Measurements from ENCODE around the gene C10orf105. TPM values are rescaled to one million over a fixed set of nuclear protein-coding genes. Genes with fewer than 3 reads are reported as not detected.
A peak's percentile ranks its signal among the peaks of the same experiment; 100 is the strongest.

Gene C10orf105
- total RNA-seq, 1 experiment from 2014 or later: not detected

- CTCF ChIA-PET: interaction anchor here (0.8 to 1.9 kb wide), 2 partner anchors 17 to 587 kb away, joined by 3 to 4 read pairs; no protein-coding TSS in a partner anchor
- Mint-ChIP-seq H3K4me1 (ENCODE audit: low read depth, unreplicated experiment) (peaks cover 34% of the 10 kb centered on the region), H3K4me3 (ENCODE audit: low read depth, unreplicated experiment) (no peak overlapping the region), H3K9me3 (ENCODE audit: low read depth, unreplicated experiment) (no peaks in the 10 kb centered on the region), H3K36me3 (ENCODE audit: insufficient read depth, unreplicated experiment) (peaks cover 24% of the 10 kb centered on the region), H3K27ac (ENCODE audit: unreplicated experiment) (peak overlapping the region; percentile 8), H3K27me3 (ENCODE audit: unreplicated experiment) (no peaks in the 10 kb centered on the region)
- intact Hi-C loops (cut with micrococcal nuclease; ENCODE audit: unreplicated experiment): no loop called here
- BruUV-seq (replicated peaks): no TSS peak
- TF ChIP-seq, protein P1, sequence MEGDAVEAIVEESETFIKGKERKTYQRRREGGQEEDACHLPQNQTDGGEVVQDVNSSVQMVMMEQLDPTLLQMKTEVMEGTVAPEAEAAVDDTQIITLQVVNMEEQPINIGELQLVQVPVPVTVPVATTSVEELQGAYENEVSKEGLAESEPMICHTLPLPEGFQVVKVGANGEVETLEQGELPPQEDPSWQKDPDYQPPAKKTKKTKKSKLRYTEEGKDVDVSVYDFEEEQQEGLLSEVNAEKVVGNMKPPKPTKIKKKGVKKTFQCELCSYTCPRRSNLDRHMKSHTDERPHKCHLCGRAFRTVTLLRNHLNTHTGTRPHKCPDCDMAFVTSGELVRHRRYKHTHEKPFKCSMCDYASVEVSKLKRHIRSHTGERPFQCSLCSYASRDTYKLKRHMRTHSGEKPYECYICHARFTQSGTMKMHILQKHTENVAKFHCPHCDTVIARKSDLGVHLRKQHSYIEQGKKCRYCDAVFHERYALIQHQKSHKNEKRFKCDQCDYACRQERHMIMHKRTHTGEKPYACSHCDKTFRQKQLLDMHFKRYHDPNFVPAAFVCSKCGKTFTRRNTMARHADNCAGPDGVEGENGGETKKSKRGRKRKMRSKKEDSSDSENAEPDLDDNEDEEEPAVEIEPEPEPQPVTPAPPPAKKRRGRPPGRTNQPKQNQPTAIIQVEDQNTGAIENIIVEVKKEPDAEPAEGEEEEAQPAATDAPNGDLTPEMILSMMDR (IDR thresholded peaks at IDR 0.05; ENCODE audit: unreplicated experiment): no peak
- DNase-seq: peak; percentile 58
These were observed 26.9 kb upstream of the C10orf105 start for GRCh38 chr10:71746344-71747037.

GRCh38 chr10:71745664-71746250 lies 26.2 kb upstream of the C10orf105 start:
- BruUV-seq (replicated peaks): no TSS peak
- Mint-ChIP-seq H3K4me3 (ENCODE audit: low read depth, unreplicated experiment) (no peak overlapping the region), H3K27ac (ENCODE audit: unreplicated experiment) (no peak overlapping the region), H3K4me1 (ENCODE audit: low read depth, unreplicated experiment) (peaks cover 34% of the 10 kb centered on the region), H3K9me3 (ENCODE audit: low read depth, unreplicated experiment) (no peaks in the 10 kb centered on the region), H3K27me3 (ENCODE audit: unreplicated experiment) (no peaks in the 10 kb centered on the region), H3K36me3 (ENCODE audit: insufficient read depth, unreplicated experiment) (peaks cover 21% of the 10 kb centered on the region)
- no peak for DNase-seq
- intact Hi-C loops (cut with micrococcal nuclease; ENCODE audit: unreplicated experiment): no loop called here
- TF ChIP-seq, protein P1 (IDR thresholded peaks at IDR 0.05; ENCODE audit: unreplicated experiment): no peak
- CTCF ChIA-PET: no interaction called here

GRCh38 chr10:71744897-71745663 lies 25.5 kb upstream of the C10orf105 start:
- no TSS peak for BruUV-seq (replicated peaks)
- Mint-ChIP-seq H3K36me3 (ENCODE audit: insufficient read depth, unreplicated experiment) (peaks cover 16% of the 10 kb centered on the region), H3K4me3 (ENCODE audit: low read depth, unreplicated experiment) (no peak overlapping the region), H3K27me3 (ENCODE audit: unreplicated experiment) (no peaks in the 10 kb centered on the region), H3K27ac (ENCODE audit: unreplicated experiment) (no peak overlapping the region), H3K9me3 (ENCODE audit: low read depth, unreplicated experiment) (no peaks in the 10 kb centered on the region), H3K4me1 (ENCODE audit: low read depth, unreplicated experiment) (peaks cover 37% of the 10 kb centered on the region)
- DNase-seq: no peak
- CTCF ChIA-PET: no interaction called here
- intact Hi-C loops (cut with micrococcal nuclease; ENCODE audit: unreplicated experiment): no loop called here
- TF ChIP-seq, protein P1 (IDR thresholded peaks at IDR 0.05; ENCODE audit: unreplicated experiment): no peak

DNA sequence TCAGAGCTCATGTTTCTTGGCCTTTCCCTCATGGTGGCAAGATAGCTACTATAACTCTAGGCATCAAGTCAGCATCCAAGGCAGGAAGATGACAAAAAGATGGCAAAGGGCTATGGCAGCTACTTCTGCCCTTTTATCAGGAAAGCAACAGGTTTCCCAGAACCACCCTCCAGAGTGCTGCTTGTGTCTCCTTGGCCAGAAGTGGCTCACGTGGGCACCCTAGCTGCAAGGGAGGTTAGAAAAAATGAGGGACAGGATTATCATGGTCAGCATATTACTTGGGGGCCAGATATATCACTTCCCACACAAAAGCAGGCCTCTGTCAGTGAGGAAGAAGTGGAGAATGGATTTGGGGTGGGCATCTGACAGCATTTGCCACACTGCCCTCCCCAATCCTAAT lies 24.3 kb upstream of the C10orf105 start:
- intact Hi-C loops (cut with micrococcal nuclease; ENCODE audit: unreplicated experiment): no loop called here
- H3K27me3 Mint-ChIP-seq (ENCODE audit: unreplicated experiment): no peaks in the 10 kb centered on the region
- BruUV-seq (replicated peaks): no TSS peak
- DNase-seq: no peak
- H3K4me3 Mint-ChIP-seq (ENCODE audit: low read depth, unreplicated experiment): no peak overlapping the region
- CTCF ChIA-PET: interaction anchor here (0.8 to 1.2 kb wide), 2 partner anchors 8 to 50 kb away, joined by 3 read pairs; no protein-coding TSS in a partner anchor
- TF ChIP-seq, protein P1 (IDR thresholded peaks at IDR 0.05; ENCODE audit: unreplicated experiment): no peak
- peaks cover 16% of the 10 kb centered on the region for H3K36me3 Mint-ChIP-seq (ENCODE audit: insufficient read depth, unreplicated experiment)
- peaks cover 39% of the 10 kb centered on the region for H3K4me1 Mint-ChIP-seq (ENCODE audit: low read depth, unreplicated experiment)
- no peaks in the 10 kb centered on the region for H3K9me3 Mint-ChIP-seq (ENCODE audit: low read depth, unreplicated experiment)
- H3K27ac Mint-ChIP-seq (ENCODE audit: unreplicated experiment): no peak overlapping the region

Data from Calu3 (cell line).